Stomach (tissue), 4 donors: ENCODE measurements around the gene LOXL3.

ENCODE experiments used
- EP300 ChIP-seq: sonication (generic); formaldehyde crosslinking; IDR thresholded peaks from one replicate; pipeline ENCODE4 v1.6.1; 2017; ENCODE audit warnings: antibody characterized with exemption
- POLR2A ChIP-seq, 4 donors: fragments of 450-650 bp; IDR thresholded peaks; one replicate each; pipeline ENCODE4 v1.6.1; 2016; ENCODE audit warnings: antibody characterized with exemption in 4 of 4, control low read depth in 2 of 4, mild to moderate bottlenecking in 1 of 4, moderate library complexity in 1 of 4
- TF ChIP-seq, protein P1 (sequence below), 7 experiments: fragments of 450-650 bp in 4 of 7; fragments of 200-600 bp in 3 of 7; sonication (generic) in 3 of 7; IDR thresholded peaks; one replicate each; pipeline ENCODE4 v1.5.1; 2016 to 2019; ENCODE audit warnings: antibody characterized with exemption in 7 of 7, control low read depth in 2 of 7, mild to moderate bottlenecking in 1 of 7

DNA sequence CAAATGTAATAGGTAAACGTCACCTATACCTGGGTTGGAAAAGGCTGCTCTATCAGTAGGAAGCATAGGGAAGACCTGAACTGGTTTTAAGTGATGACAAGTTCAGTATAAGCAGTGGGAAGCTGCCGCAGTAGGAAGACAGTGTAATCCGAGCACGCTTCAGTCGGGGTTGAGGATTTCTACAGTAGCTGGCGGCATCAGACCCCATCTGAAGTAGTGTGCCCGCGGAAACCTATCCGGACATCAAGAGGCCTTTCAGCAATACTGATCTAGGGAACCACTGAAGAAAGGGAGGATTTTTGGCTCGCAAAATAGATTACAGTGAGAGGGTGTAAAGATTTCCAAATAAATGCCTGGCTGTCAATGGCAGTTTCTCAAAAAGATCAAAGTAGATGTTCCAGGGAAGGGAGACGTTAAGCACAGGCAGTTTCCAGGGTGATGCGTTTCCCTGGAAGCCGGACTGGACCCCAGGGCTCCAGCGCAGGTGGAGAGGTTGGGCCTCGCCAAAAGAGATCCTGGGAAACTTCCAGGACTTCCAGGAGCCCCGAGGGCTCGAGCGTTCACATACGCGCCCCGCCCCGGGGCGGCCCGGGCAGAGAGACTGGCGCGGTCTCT is 5.3 kb downstream of the LOXL3 start:
- TF ChIP-seq, protein P1, sequence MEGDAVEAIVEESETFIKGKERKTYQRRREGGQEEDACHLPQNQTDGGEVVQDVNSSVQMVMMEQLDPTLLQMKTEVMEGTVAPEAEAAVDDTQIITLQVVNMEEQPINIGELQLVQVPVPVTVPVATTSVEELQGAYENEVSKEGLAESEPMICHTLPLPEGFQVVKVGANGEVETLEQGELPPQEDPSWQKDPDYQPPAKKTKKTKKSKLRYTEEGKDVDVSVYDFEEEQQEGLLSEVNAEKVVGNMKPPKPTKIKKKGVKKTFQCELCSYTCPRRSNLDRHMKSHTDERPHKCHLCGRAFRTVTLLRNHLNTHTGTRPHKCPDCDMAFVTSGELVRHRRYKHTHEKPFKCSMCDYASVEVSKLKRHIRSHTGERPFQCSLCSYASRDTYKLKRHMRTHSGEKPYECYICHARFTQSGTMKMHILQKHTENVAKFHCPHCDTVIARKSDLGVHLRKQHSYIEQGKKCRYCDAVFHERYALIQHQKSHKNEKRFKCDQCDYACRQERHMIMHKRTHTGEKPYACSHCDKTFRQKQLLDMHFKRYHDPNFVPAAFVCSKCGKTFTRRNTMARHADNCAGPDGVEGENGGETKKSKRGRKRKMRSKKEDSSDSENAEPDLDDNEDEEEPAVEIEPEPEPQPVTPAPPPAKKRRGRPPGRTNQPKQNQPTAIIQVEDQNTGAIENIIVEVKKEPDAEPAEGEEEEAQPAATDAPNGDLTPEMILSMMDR (IDR thresholded peaks at IDR 0.05): no peak
- TF ChIP-seq POLR2A (IDR thresholded peaks at IDR 0.05) (no peak), EP300 (no peak)
